ENCODE results near the gene IFT27. TPM values are rescaled to one million over a fixed set of nuclear protein-coding genes. Genes with fewer than 3 reads are reported as not detected.
"Not testable (repeated sequence)": the region's sequence is repeated elsewhere in the genome, so short reads cannot be mapped to it uniquely, and the experiment has no call there.

Gene IFT27
- total RNA-seq, 1 donor = 17.6 TPM

- DNase-seq (ENCODE audit: low read depth) = no peak
Observed at GRCh38 chr22:36756746-36757655, 18.9 kb downstream of the IFT27 start.

GRCh38 chr22:36756031-36756430 is 19.9 kb downstream of the IFT27 start:
- DNase-seq (ENCODE audit: low read depth) = no peak
- TF ChIP-seq CTCF (IDR thresholded peaks at IDR 0.05; ENCODE audit: insufficient read depth, low read length) = no peak
- no peak overlapping the region for H3K4me3 ChIP-seq (ENCODE audit: low read depth, low read length)

More at GRCh38 chr22:36756746-36757655, 18.9 kb downstream of the IFT27 start:
- H3K4me3 ChIP-seq (ENCODE audit: low read depth, low read length) = no peak overlapping the region
- TF ChIP-seq CTCF (IDR thresholded peaks at IDR 0.05; ENCODE audit: insufficient read depth, low read length) = no peak

- H3K4me3 ChIP-seq (ENCODE audit: low read depth, low read length) = no peak overlapping the region
- no peak for DNase-seq (ENCODE audit: low read depth)
- TF ChIP-seq CTCF (IDR thresholded peaks at IDR 0.05; ENCODE audit: insufficient read depth, low read length) = no peak
Observed at GRCh38 chr22:36755316-36755715, 20.6 kb downstream of the IFT27 start.

- not testable (repeated sequence) for H3K4me3 ChIP-seq (ENCODE audit: low read depth, low read length); DNase-seq (ENCODE audit: low read depth)
Observed at GRCh38 chr22:36754881-36755280, 21.0 kb downstream of the IFT27 start.

- no peak for DNase-seq (ENCODE audit: low read depth)
- TF ChIP-seq CTCF (IDR thresholded peaks at IDR 0.05; ENCODE audit: insufficient read depth, low read length) = no peak
Observed at GRCh38 chr22:36753916-36754315, 22.0 kb downstream of the IFT27 start.

GRCh38 chr22:36753120-36753802 is 22.7 kb downstream of the IFT27 start:
- no peak for TF ChIP-seq CTCF (IDR thresholded peaks at IDR 0.05; ENCODE audit: insufficient read depth, low read length)
- no peak overlapping the region for H3K4me3 ChIP-seq (ENCODE audit: low read depth, low read length)
- no peak for DNase-seq (ENCODE audit: low read depth)

More at GRCh38 chr22:36753916-36754315, 22.0 kb downstream of the IFT27 start:
- no peak overlapping the region for H3K4me3 ChIP-seq (ENCODE audit: low read depth, low read length)

GRCh38 chr22:36746375-36746970 is 29.4 kb downstream of the IFT27 start:
- no peak for TF ChIP-seq CTCF (IDR thresholded peaks at IDR 0.05; ENCODE audit: insufficient read depth, low read length)
- no peak for DNase-seq (ENCODE audit: low read depth)
- H3K4me3 ChIP-seq (ENCODE audit: low read depth, low read length) = no peak overlapping the region
